OCI-LY7 (cell line): Measurements from ENCODE around the gene CH25H.

Experiments
- EZH2phosphoT487 ChIP-seq: fragments of 200-600 bp; sonication (generic); IDR thresholded peaks from 2 replicates; pipeline ENCODE4 v1.6.1; 2018; ENCODE audit warnings: low read depth, borderline replicate concordance, mild to moderate bottlenecking, mixed run types, antibody characterized with exemption, low read length, moderate library complexity, mixed read lengths
- TF ChIP-seq, protein P1 (sequence below): fragments of 200-600 bp; sonication (generic); conservative IDR thresholded peaks from 2 replicates; pipeline ENCODE4 v1.5.1; 2014; ENCODE audit warnings: mild to moderate bottlenecking, antibody characterized with exemption, low read length, moderate library complexity, mixed read lengths

- TF ChIP-seq, protein P1, sequence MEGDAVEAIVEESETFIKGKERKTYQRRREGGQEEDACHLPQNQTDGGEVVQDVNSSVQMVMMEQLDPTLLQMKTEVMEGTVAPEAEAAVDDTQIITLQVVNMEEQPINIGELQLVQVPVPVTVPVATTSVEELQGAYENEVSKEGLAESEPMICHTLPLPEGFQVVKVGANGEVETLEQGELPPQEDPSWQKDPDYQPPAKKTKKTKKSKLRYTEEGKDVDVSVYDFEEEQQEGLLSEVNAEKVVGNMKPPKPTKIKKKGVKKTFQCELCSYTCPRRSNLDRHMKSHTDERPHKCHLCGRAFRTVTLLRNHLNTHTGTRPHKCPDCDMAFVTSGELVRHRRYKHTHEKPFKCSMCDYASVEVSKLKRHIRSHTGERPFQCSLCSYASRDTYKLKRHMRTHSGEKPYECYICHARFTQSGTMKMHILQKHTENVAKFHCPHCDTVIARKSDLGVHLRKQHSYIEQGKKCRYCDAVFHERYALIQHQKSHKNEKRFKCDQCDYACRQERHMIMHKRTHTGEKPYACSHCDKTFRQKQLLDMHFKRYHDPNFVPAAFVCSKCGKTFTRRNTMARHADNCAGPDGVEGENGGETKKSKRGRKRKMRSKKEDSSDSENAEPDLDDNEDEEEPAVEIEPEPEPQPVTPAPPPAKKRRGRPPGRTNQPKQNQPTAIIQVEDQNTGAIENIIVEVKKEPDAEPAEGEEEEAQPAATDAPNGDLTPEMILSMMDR = no peak
- no peak for TF ChIP-seq EZH2phosphoT487
Measured at GRCh38 chr10:89167915-89168314, 39.2 kb downstream of the CH25H start.
